NCI-H2081 (cell line): ENCODE data around the gene CMKLR1.

Source experiments
- DNase-seq, 2 experiments: peaks; one replicate each; lab custom pipeline; 2025; lab: John Stamatoyannopoulos, UW

CMKLR1 gene

DNA sequence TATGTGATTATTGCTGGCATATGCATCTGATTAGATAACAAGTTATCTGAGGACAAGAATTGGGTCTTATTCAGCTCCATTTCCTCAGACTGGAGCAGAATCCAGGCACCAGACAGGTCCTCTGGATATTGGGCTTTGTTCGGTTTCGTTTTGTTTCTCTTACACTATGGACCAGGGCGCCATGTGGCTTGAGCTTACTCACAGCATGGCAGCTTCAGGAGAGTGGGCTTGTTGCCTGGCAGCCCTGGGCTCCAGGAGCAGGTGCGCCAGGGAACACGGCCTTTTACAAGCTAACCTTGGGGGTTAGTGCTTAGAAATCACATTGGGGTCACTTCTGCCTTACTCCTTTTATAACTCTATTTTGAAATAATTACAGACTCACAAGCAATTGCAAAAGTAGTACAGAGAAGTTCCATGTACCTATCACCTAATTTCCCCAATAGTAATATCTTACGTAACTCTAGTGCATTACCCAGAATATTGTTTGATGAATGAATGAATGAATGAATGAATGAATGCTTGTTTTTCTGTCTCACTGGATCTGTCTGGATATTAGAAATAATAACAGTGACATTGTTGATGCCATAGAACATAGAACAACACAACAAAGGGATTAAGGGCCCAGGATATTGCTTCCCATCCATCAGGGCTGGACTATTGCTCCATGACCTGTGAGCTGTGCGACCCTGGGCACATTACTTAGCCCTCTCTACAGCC, 39.0 kb downstream of the CMKLR1 start:
- DNase-seq, result no peak

DNA sequence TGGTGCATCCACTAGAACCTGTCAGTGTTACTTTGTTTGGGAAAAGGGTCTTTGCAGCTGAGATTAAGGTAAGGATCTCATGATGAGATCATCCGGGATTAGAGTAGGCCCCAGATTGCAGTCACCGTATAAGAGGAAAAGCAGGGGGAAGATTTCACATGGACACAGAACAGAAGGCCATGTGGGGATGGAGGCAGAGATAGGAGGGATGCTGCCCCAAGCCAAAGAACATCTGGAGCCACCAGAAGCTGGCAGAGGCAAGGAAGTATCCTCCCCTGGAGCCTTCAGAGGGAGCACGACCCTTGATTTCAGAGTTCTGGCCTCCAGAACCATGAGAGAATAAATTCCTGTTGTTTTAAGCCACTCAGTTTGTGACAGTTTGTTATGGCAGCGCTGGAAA, 39.6 kb downstream of the CMKLR1 start:
- DNase-seq, result no peak

DNA sequence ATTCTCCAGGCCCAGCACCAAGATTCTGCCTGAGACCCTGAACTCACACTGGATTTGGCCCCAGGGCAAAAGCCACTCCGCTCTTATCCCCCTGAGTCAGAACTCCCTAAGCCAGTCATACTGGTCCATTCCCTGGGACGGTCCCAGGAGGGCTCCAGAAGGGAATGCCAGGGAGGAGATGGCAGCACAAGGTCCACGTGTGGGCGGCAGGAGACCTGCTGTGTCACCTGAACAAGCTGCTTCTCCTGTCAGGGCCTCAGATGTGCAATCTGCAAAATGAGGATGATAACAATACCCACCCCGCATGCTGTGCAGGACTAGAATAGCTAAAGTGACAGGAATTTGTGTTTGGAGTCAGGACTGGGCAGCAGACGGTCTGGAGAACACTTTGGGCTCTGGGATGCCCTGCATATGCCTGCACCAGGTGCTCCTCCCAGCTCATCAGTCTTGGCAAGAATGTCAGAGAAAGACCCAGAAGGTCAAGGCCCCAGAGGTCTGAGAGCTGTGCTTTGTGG, 40.3 kb downstream of the CMKLR1 start:
- no peak for DNase-seq

DNA sequence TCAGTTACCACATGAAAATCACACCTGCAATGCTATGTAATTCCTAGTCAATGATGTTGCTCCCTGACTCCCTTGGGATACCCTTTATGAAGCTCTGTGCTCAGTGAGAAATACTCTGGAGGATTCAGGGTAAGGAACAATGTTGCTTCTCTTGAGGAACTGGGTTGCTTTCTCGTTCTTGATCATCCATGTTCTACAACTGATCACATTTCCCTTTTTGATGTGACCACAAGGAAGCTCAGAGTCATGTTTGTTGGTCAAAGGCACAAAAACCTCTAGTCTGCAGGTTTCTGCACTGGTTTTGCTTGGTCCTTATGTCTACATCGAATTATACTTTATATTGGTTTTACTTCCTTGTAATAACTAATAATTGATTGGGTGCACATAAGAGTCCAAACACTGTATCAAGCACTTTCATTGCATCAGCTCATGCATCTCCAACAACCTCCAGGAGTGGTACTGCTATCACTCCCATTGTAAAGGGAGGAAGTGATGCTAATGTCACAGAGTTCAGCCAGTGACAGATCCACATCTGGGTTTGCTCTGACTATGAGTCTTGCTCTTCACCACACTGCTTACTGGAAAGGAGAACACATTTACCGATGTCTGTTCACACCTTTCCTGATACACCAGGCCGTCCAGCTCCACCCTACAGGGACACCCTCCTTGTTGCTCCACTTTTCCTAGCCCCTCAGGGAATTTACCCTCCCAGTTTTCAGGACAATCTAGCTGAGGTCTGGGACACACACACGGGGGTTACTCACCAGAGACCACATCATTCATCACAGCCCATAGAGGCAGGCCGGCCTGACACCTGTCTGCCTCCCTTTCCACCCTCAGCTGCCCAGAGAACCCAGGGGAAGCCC, 41.0 kb downstream of the CMKLR1 start:
- no peak for DNase-seq

DNA sequence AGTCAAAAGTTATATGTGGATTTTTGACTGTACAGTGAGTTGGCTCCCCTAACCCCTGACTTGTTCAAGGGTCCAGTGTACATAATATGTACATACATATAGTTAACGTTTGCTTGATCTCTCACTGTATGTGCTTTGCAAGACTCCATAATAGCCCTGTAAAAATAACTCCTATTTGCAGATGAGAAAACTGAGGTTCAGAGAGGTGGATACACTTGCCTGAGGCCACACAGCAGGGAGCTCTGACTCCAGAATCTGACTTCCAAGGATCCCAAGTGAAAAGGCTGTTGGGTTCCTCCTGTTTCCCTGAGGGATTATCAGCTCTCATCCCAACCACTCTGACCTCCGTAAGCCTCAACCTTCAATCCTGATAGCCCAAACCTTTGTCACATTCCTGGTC, 41.7 kb downstream of the CMKLR1 start:
- DNase-seq, result no peak

DNA sequence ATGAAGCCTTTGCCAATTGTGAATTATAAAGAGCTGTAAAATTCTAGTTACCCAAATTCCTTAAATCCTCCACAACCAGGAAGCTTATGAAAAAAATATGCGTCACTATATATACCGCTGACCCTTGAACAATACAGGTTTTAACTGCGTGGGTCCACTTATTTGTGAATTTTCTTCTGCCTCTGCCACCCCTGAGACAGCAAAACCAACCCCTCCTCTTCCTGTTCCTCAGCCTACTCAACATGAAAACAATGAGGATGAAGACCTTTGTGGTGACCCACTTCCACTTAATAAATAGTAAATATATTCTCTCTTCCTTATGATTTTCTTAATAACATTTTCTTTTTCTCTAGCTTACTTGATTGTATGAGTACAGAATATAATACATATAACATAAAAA, 42.2 kb downstream of the CMKLR1 start:
- DNase-seq, result no peak

DNA sequence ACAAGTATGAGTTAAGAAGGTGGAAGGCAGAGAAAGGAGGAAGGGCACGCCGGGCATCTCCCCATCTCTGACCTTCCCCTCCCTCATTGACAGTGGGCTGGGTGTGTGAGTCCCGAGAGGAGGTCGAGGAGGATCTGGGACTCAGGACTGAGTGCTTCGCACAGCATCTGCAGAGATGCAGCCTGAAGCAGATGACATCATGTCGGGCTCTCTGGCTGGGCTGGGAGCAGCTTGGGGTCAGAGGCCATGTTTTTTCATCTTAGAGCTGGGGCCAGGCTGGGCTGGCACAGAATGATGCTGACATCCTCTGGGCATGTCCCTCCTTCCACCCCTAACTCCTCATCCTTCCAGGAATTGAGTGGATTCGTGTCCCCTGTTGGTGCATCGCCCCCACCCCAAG, 43.5 kb downstream of the CMKLR1 start:
- no peak for DNase-seq

DNA sequence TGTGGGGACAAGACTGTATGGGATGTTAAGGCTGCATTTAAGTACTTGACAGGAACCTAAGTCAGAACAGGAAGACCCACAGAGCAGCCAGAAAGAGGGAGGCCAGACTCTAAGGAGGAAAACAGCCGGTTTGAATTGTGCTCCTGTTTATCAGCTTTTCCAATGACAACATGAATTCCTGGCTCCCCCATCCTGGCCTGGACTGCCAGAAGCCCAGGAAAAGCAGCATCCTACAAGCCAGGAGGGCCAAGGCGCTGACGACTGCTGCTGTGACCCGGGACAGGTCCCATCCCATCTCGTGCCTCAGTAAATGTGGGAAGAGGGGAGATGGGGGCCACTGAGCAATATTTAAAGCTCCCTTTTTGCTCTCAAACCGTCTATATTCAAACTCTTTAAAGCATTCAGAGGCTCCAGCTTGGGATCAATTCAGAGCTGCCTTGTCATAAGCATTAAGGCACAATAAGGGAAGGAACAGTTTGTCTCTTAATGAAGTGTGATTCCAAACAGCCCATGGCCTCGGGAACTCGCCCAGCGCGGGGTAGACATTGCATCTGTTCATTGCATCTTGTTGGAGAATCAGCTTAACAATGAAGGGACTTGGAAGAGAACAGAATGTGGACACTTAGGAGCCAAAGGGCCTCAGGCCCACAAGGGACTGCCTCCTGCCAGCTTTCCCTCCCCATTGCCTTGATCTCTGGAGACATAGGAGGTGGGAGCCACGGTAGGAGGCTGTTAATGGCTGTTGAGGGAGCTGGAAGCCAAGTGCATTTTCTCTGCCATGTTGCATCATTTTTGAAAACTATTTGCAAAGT, 49.6 kb downstream of the CMKLR1 start:
- no peak for DNase-seq

DNA sequence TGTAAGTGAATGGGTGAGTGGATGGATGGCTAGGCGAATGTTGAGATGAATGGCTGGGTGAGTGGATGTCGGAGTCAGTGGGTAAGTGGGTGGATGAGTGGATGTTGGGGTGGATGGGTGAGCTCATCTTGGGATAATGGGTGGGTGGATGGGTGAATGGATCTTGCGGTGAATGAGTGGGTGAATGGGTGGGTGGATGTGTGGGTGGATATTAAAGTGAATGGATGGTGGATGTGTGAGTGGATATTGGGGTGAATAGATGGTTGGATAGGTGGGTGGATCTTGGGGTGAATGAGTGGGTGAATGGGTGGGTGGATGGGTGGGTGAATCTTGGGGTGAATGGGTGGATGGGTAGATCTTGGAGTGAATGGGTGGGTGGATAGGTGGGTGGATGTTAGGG, 51.9 kb downstream of the CMKLR1 start:
- no peak for DNase-seq

DNA sequence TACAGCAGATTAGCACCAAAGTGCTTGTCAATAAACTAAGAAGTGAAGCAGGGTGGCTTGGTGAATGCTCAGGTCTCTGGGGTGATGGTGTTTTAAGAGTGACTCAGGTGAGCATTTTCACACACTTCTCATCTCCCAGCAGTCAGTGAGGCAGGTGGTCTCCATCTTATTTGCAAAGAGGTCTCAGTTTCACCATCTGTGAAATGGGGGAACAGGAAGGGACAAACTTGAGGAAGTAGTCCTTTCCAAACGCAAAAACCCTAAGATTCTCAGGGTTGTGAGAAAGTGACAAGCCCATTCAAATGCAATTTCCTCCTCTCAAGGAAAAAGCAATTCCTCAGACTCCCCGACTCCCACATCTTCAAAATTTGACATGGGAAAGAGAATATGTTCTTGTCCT, 54.1 kb downstream of the CMKLR1 start:
- no peak for DNase-seq

DNA sequence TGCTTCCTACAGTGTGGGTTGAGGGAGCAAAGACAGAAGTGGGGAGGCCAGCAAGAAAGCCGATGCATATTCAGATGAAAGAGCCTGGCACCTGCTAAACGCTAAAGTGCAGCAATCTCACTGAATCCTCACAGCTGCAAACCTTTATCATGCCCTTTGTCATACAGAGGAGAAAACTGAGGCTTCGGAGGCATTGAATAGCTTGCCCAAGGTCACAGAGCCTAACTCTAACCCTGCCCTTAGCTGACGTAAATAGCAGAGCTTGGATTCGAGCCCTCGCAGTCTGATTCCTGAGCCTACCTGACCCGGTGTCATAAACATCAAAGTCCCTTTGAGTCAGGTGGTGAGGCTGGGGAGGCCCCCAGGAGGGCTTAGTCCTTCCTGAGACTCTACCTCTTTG, 54.9 kb downstream of the CMKLR1 start:
- DNase-seq, result no peak

DNA sequence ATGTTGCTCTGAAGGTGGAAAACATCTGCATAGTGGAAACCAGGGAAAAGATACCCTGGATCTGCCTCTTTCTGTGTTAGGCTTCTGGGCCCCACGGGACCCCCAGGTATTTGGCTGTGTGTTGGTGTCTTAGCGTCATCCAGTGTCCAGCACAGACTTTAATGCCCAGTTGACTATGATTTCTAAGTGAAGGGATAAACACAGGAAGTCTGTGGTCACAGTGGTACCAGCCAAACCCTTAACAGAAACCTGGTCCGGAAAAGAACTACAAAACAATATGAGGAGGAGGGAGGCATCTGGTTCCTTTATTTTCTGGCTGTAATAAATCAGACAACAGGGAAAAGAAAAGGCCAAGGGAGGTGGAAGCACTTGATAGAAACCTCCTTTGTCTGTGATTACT, 56.4 kb downstream of the CMKLR1 start:
- DNase-seq, result no peak

DNA sequence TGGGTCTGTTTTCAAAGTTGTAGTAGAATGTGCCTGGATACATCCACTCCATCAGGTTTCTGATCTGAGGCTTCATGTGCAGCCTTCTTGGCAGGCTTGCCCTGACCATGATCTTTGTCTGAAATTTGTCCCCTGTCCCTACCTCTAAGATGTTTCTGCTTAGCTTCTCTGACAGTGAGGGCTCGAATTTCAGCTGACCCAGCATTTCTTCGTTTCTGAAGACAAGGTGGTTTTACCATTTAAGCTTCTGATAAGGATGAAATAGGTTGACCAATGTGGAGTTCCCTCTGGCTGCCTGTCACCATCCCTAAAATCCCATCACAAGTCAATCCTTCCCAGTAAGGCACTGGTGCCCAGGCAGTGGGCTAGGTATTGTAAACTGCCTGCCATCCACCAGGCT, 57.0 kb downstream of the CMKLR1 start:
- no peak for DNase-seq

DNA sequence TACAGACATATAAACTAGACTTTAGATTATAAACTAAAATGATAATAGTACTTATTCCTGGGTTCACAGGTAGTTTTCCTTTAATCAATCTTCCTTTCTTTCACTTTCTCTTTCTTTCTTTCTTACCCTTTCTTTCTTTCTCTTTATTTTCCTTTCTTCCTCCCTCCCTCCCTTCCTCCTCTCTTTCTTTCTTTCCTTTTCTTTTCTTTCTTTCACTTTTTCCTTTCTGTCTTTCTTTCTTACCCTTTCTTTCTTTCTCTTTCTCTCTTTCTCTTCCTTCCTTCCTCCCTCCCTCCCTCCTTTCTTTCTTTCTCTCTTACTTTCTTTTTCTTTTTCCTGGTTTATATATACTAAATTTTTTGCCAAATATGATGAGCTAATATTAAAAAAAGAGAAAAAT, 61.5 kb downstream of the CMKLR1 start:
- no peak for DNase-seq

DNA sequence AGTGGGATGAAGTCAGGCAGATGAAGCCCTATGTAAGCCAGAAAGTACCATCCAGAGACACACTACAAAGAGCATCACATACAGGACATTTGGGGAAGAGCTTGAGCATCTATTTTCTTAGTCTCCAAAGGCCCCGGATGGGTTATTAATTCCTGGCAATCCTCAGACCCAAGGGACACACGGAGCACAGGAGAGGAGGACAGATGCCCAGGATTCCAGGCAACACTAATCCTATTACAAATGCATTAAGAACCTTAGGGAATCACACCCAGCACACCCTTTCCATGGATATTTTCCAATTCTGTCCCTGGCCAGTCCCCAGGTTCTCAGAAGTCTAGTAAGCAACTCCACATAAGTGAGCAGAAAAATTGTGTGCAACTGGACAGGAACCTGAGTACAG, 65.9 kb downstream of the CMKLR1 start:
- no peak for DNase-seq

DNA sequence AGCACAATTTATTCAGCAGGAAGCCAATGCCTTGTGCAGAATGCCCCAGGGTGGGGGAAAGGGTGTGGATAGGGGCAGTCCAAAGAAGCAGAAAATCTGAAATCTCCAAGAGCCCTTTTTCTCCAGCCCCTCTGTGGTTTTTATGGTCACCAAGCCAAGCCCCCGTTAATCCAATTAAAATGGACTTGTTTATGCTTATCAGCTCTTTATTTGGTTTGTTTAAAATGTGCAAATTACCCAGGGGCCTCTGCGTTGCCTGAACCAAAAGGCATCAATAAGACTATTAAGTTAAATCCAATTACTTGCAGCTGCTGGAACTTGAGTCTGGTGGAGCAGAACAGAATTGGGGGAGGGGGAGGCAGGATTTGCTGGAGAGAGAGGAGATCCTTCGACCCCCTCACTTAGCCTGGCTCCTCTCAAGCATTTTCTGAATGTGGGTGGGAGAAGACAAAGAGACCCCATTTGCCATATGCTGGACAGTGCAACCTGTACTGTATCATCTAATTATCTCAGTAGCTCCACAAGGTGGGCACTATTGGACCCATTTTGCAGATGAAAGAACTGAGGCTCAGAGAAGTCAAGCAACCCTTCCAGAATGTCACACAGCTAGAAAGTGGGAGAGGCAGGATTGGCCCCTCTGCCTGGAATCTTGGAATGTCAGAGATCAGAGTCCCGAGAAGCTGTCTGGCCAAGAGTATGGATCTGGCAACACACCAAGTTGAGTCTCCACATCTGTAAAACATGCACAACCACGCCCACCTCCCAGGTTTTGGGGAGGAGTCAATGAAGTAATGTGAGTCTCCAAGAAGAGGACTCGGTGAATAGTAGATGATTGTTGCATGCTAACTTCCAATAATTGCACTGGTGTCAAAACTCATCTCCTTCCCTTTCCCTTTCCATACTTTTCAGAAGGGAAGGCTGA, 66.9 kb downstream of the CMKLR1 start:
- DNase-seq, result no peak

DNA sequence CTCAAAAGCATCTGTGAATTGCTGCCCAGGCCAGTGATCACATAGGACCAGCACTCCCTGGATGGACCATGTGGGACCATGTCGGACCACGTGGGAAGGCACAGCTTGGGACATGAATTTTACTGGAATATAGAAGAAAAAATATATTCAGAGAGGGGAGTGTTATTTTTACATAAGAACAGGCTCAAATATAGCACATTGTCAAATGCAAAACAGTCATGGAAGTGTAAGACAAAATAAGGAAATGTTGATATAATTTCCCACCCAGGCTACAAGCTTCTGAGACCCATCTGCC, 68.3 kb downstream of the CMKLR1 start:
- no peak for DNase-seq

DNA sequence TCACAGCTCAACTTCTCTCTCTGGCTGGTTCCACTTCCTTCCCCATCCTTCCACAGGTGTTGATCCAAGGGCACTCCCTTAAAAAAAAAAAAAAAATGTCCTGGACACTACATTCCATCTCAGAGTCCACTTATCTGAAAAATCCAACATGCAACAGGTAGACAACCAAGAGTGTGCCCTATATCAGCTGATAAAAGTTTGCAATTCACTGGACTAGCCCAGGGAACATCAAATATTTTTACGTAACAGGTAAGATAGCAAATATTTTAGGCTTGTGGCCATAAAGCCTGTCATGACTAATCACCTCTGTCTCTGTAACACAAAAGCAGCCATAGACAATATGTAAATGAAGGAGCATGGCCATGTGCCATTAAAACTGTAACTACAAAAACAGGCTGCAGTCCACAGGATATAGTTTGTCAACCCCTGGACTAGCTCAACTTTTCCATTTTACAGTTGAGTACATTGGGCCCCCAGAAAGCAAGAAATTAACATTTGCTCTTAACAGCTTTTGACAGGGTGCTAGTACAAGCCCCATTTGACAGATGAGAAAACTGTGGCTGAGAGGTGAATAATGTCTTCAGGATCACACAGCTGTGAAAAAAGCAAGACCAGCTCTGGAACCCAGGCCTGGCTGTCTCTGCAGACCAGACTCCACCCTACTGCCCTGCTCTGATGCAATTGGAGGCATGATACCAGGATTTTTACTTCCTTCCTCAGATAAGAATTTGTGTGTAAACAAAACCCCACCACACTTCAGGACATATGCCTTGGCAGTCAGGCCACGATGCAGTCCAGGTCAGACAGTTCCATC, 68.9 kb downstream of the CMKLR1 start:
- DNase-seq, result no peak

DNA sequence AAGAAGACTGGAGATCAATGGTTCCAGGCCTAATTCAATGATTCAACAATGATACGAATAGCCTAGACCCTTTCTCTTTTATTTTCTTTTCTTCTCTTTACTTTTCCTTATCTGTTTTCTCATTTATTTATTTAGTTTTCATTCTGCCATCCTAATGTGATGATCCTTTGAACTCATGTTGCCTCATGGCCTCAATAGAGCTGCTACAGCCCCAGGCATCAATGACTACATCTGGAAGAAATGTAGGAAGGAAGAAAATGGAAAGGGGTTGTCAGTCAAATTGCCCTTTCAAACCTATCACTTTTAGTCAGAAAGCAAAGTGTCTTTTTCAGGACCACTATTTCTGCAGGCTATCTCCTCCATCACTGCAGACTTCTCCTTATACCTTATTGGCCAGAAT, 69.9 kb downstream of the CMKLR1 start:
- DNase-seq, result no peak

DNA sequence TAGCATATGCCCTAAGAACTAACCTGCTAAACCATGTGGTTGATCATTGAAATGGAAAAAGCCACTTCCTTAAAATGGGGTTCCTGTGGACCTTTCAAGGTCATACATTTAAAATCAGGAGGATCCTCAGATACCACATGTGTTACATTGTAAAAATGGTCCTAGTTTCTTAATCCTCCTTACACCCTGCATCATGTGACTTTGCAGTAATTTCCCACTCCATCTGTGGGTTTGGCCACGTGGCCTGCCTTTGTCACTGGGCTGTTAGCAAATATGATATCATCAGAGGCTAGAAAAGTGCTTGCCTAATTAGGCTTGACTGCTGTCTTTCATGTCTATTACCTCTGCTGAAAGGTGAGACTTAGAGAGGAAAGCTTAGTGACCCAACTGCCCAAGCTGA, 70.7 kb downstream of the CMKLR1 start:
- DNase-seq, result no peak

DNA sequence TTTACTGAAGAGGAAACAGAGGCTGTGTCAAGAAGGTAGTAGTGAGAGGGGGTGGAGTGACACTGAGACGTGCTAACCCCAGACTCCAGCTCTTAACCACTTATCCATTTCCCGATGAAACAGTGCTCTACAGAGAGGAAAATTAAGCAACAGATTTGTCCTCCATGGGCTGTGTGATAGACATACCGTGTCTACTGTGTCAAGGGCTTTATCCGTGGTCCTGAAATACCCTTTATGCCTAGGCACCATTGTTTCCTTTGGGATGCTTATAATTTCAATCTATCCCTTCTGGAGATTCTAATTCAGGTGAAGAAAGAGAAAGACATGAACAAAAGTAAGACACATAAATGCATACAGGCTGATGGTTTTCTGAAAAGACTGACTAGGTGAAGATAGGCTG, 71.7 kb downstream of the CMKLR1 start:
- DNase-seq, result no peak
